Fibroblast of lung (primary cell): ENCODE data around the gene RPS6KA4.

ENCODE experiments used
- CTCF ChIP-seq, 2 donors: IDR thresholded peaks in 1 of 2; conservative IDR thresholded peaks in 1 of 2; 1 replicate in 1 of 2; 2 replicates in 1 of 2; pipeline ENCODE4 v1.5.1; 2011 to 2012; ENCODE audit warnings: low read length in 2 of 2, control low read depth in 1 of 2, inconsistent platforms in 1 of 2, low read depth in 1 of 2, mild to moderate bottlenecking in 1 of 2
- EZH2 ChIP-seq: IDR thresholded peaks from 2 replicates; pipeline ENCODE4 v1.5.1; 2012; ENCODE audit warnings: low read length, control low read depth, mild to moderate bottlenecking; ENCODE audit errors: missing control alignments

GRCh38 chr11:64353715-64354506, 5.1 kb upstream of the RPS6KA4 start:
- no peak for TF ChIP-seq CTCF (conservative IDR thresholded peaks at IDR 0.05 in 1 of 2, IDR thresholded peaks at IDR 0.05 in 1 of 2; ENCODE audit: low read depth in 1 of 2, low read length in 2 of 2)
- no peak for TF ChIP-seq EZH2
